Endodermal cell (in vitro differentiated cells): Measurements from ENCODE around the gene LAG3. TPM values are rescaled to one million over a fixed set of nuclear protein-coding genes. Genes with fewer than 3 reads are reported as not detected.

Source experiments
- DNase-seq: peaks from one replicate; pipeline ENCODE4 v3.0.0-alpha.2; 2017
- H3K27ac ChIP-seq: 2 replicates; pipeline ENCODE4 v1.5.1; 2013; ENCODE audit warnings: mild to moderate bottlenecking, low read depth, low read length, moderate library complexity
- H3K27me3 ChIP-seq: 2 replicates; pipeline ENCODE4 v1.6.1; 2013; ENCODE audit warnings: mild to moderate bottlenecking, low read length, moderate library complexity; ENCODE audit not compliant: insufficient read depth, control insufficient read depth, poor library complexity, severe bottlenecking
- H3K36me3 ChIP-seq: 2 replicates; pipeline ENCODE4 v1.7.0; 2013; ENCODE audit warnings: mild to moderate bottlenecking, low read length, moderate library complexity; ENCODE audit not compliant: control insufficient read depth, insufficient read depth
- H3K4me1 ChIP-seq: one replicate; pipeline ENCODE4 v1.7.0; 2013; ENCODE audit warnings: low read length; ENCODE audit not compliant: control insufficient read depth, insufficient read depth
- H3K4me3 ChIP-seq: 2 replicates; pipeline ENCODE4 v1.5.1; 2013; ENCODE audit warnings: mild to moderate bottlenecking, low read length, moderate library complexity
- H3K9ac ChIP-seq: 2 replicates; pipeline ENCODE4 v1.6.1; 2013; ENCODE audit warnings: mild to moderate bottlenecking, low read length, moderate library complexity; ENCODE audit not compliant: poor library complexity, severe bottlenecking; ENCODE audit errors: extremely low read depth
- H3K9me3 ChIP-seq: 2 replicates; pipeline ENCODE4 v1.6.1; 2013; ENCODE audit warnings: mild to moderate bottlenecking, low read length, moderate library complexity; ENCODE audit not compliant: control insufficient read depth
- H3K27ac Mint-ChIP-seq: 2 replicates; pipeline ENCODE4 v1.8.0; 2020; ENCODE audit warnings: mixed read lengths
- H3K27me3 Mint-ChIP-seq: 2 replicates; pipeline ENCODE4 v1.8.0; 2021; ENCODE audit warnings: mild to moderate bottlenecking, mixed read lengths; ENCODE audit not compliant: insufficient read depth
- H3K36me3 Mint-ChIP-seq: 2 replicates; pipeline ENCODE4 v1.8.0; 2020; ENCODE audit warnings: low read depth, mixed read lengths
- H3K4me1 Mint-ChIP-seq: 2 replicates; pipeline ENCODE4 v1.8.0; 2020; ENCODE audit warnings: mixed read lengths
- H3K4me3 Mint-ChIP-seq: 2 replicates; pipeline ENCODE4 v1.8.0; 2020; ENCODE audit warnings: mild to moderate bottlenecking, moderate library complexity, mixed read lengths
- H3K9me3 Mint-ChIP-seq: 2 replicates; pipeline ENCODE4 v1.8.0; 2020; ENCODE audit warnings: mild to moderate bottlenecking, mixed read lengths
- WGBS, 2 experiments: methylation state at CpG; one replicate each; pipeline versions ENCODE4 v1.1.5 to v1.1.7; 2013; ENCODE audit warnings: missing lambda C conversion rate in 2 of 2, mixed read lengths in 1 of 2; ENCODE audit not compliant: insufficient coverage in 1 of 2, insufficient read length in 1 of 2; 5-methylcytosine and 5-hydroxymethylcytosine counted together
- total RNA-seq, 2 donors: library from RNA; stranded (reverse); fragmentation: NEBNext Ultra II Directional in 1 of 2; extraction: Animal tissue kit (Norgen Biotek cat#: 25700) in 1 of 2; gene quantifications; 2 replicates in 1 of 2; 3 replicates in 1 of 2; pipeline ENCODE4 v1.2.1, GENCODE V29; 2021
- TF ChIP-seq, protein P1 (sequence below): fragments of 200-600 bp; sonication (generic); conservative IDR thresholded peaks from 2 replicates; pipeline ENCODE4 v1.5.0; 2021; ENCODE audit warnings: antibody characterized with exemption, mild to moderate bottlenecking

LAG3 gene
- total RNA-seq, 2 donors from 2014 or later = 1.9 to 7.3 TPM

DNA sequence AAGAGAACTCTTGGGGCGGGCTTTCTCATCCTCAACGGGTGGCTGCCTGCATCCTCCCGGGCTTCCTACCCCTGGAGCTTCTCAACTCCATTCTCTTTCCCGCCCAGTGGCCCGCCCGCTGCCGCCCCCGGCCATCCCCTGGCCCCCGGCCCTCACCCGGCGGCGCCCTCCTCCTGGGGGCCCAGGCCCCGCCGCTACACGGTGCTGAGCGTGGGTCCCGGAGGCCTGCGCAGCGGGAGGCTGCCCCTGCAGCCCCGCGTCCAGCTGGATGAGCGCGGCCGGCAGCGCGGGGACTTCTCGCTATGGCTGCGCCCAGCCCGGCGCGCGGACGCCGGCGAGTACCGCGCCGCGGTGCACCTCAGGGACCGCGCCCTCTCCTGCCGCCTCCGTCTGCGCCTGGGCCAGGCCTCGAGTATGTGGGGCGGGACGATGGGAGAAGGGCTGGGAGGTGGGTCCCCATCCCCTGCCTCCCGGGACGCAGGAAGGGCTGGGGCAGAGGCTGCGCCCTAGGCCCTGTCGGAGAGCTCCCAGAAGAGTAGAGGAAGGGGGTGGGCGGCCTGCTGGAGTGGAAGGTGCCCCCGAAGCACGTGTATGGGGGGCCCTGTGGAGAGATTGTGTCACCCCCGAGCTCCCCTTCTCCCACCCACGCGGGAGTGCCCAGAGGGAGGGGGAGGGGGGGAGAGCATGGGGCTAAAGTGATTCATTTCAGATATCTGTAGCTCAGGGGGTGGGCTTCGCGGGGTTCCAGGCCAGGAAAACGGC lies 1.5 kb downstream of the LAG3 start:
- Histone ChIP-seq H3K36me3 (peaks cover 32% of the 10 kb centered on the region), H3K9me3 (no peaks in the 10 kb centered on the region), H3K9ac (no peak overlapping the region), H3K27me3 (peaks cover 17% of the 10 kb centered on the region), H3K27ac (no peak overlapping the region), H3K4me3 (no peak overlapping the region), H3K4me1 (peaks cover 15% of the 10 kb centered on the region)
- Mint-ChIP-seq H3K27ac (no peak overlapping the region), H3K4me1 (peaks cover 54% of the 10 kb centered on the region), H3K9me3 (no peaks in the 10 kb centered on the region), H3K27me3 (peaks cover 78% of the 10 kb centered on the region), H3K36me3 (peaks cover 54% of the 10 kb centered on the region), H3K4me3 (peak overlapping the region; percentile 45)
- TF ChIP-seq, protein P1, sequence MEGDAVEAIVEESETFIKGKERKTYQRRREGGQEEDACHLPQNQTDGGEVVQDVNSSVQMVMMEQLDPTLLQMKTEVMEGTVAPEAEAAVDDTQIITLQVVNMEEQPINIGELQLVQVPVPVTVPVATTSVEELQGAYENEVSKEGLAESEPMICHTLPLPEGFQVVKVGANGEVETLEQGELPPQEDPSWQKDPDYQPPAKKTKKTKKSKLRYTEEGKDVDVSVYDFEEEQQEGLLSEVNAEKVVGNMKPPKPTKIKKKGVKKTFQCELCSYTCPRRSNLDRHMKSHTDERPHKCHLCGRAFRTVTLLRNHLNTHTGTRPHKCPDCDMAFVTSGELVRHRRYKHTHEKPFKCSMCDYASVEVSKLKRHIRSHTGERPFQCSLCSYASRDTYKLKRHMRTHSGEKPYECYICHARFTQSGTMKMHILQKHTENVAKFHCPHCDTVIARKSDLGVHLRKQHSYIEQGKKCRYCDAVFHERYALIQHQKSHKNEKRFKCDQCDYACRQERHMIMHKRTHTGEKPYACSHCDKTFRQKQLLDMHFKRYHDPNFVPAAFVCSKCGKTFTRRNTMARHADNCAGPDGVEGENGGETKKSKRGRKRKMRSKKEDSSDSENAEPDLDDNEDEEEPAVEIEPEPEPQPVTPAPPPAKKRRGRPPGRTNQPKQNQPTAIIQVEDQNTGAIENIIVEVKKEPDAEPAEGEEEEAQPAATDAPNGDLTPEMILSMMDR = no peak
- DNase-seq = peak; percentile 81
- WGBS, 2 experiments = 40 to 44% methylated on average over 23 to 59 of the region's 60 CpGs

DNA sequence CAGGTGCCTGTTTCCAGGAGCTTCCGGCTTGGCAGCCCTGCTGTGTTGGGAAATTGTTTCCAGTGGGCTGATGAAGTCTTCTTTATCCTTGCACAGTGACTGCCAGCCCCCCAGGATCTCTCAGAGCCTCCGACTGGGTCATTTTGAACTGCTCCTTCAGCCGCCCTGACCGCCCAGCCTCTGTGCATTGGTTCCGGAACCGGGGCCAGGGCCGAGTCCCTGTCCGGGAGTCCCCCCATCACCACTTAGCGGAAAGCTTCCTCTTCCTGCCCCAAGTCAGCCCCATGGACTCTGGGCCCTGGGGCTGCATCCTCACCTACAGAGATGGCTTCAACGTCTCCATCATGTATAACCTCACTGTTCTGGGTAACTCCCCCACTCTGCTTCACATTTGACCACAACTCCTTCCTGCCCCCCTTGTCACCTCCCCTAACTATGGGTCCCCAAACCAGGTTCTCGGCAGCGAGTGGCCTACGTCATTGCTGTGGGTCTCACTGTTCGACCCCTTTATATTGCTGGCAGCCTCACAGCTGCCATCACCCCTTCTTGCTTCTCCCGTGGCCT lies 2.3 kb downstream of the LAG3 start:
- Mint-ChIP-seq H3K27me3 (peaks cover 79% of the 10 kb centered on the region), H3K4me1 (peaks cover 53% of the 10 kb centered on the region), H3K27ac (no peak overlapping the region), H3K36me3 (peaks cover 49% of the 10 kb centered on the region), H3K9me3 (no peaks in the 10 kb centered on the region), H3K4me3 (peak overlapping the region; percentile 20)
- 92 to 99% methylated on average over 9 to 15 of the region's 15 CpGs for WGBS, 2 experiments
- Histone ChIP-seq H3K27me3 (peaks cover 17% of the 10 kb centered on the region), H3K4me3 (no peak overlapping the region), H3K9ac (no peak overlapping the region), H3K4me1 (peaks cover 13% of the 10 kb centered on the region), H3K27ac (no peak overlapping the region), H3K9me3 (no peaks in the 10 kb centered on the region), H3K36me3 (peaks cover 28% of the 10 kb centered on the region)
- TF ChIP-seq, protein P1 = no peak
- no peak for DNase-seq

DNA sequence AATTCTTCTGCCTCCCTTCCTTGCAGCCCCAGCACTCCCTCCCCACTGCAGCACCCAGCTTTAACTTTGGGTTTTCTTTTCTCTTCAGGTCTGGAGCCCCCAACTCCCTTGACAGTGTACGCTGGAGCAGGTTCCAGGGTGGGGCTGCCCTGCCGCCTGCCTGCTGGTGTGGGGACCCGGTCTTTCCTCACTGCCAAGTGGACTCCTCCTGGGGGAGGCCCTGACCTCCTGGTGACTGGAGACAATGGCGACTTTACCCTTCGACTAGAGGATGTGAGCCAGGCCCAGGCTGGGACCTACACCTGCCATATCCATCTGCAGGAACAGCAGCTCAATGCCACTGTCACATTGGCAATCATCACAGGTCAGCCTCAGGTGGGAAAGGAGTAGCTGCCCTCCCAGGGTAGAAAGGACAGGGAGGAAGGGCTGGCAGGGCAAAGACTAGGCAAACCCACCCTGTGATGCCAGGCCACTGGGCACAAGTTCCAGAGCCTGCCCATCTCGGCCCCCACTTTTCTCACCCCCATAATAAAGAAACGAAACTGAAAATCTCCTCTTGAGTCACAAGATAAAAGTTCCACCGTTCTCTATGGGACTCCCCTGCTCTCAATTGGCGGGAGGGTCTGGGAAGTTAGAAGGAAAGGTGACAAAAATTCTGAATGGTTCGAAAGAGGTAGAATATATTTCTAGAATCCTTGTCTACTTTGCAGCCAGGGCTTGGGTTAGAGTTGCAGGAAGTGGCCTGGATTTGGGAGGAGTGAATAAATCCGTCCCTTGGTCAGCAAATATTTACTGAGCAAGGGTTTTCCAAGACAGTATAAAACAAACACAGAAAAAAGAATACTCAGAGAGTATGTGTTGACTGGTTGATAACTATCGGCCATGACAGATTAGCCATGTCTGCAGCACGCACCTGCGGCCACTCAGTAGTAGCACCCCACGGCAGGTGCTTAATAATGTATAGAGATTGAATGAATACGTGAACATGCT lies 3.2 kb downstream of the LAG3 start:
- 88 to 92% methylated on average over 13 to 16 of the region's 16 CpGs for WGBS, 2 experiments
- H3K9me3 Mint-ChIP-seq = no peaks in the 10 kb centered on the region
- TF ChIP-seq, protein P1 = no peak
- H3K4me1 Mint-ChIP-seq = peaks cover 53% of the 10 kb centered on the region
- peaks cover 13% of the 10 kb centered on the region for H3K4me1 ChIP-seq
- H3K36me3 ChIP-seq = peaks cover 20% of the 10 kb centered on the region
- H3K4me3 Mint-ChIP-seq = no peak overlapping the region
- no peak overlapping the region for H3K4me3 ChIP-seq
- no peak for DNase-seq
- H3K9me3 ChIP-seq = no peaks in the 10 kb centered on the region
- no peak overlapping the region for H3K9ac ChIP-seq
- H3K36me3 Mint-ChIP-seq = peaks cover 42% of the 10 kb centered on the region
- peaks cover 17% of the 10 kb centered on the region for H3K27me3 ChIP-seq
- no peak overlapping the region for H3K27ac Mint-ChIP-seq
- peaks cover 84% of the 10 kb centered on the region for H3K27me3 Mint-ChIP-seq
- H3K27ac ChIP-seq = no peak overlapping the region
